ENCODE data around the gene SGTB. TPM values are rescaled to one million over a fixed set of nuclear protein-coding genes. Genes with fewer than 3 reads are reported as not detected.

SGTB gene
- total and polyA plus RNA-seq, 2 experiments from 2014 or later: 8.0 to 12.5 TPM

- TF ChIP-seq REST (IDR thresholded peaks at IDR 0.05; ENCODE audit: unreplicated experiment) (no peak), STAT1 (IDR thresholded peaks at IDR 0.05; ENCODE audit: unreplicated experiment) (no peak), ZNF331 (CRISPR knock-in tag; IDR thresholded peaks at IDR 0.05; ENCODE audit: low read depth) (no peak), CTCF (conservative IDR thresholded peaks at IDR 0.05; ENCODE audit: low read depth in 2 of 2) (no peak), ZNF114 (CRISPR knock-in tag; IDR thresholded peaks at IDR 0.05) (no peak)
Measured at GRCh38 chr5:65640240-65640639, 81.7 kb downstream of the SGTB start (continued).

GRCh38 chr5:65630981-65631380 lies 90.9 kb downstream of the SGTB start:
- Mint-ChIP-seq H3K4me1 (no peaks in the 10 kb centered on the region; the same call in 2 of the 3 replicates), H3K36me3 (ENCODE audit: low read depth) (0 out of 3 replicates have a peak, but pooled peaks cover 3% of the 10 kb centered on the region), H3K9me3 (no peaks in the 10 kb centered on the region), H3K4me3 (no peak overlapping the region), H3K27me3 (ENCODE audit: insufficient read depth, low read depth, poor library complexity) (no peaks in the 10 kb centered on the region), H3K27ac (no peak overlapping the region; the same call in 1 of the 2 replicates)
- Histone ChIP-seq H3K4me2 (no peak overlapping the region), H3K27me3 (ENCODE audit: insufficient read depth) (no peaks in the 10 kb centered on the region), H3F3A (replicated peaks; ENCODE audit: low read depth) (no peaks in the 10 kb centered on the region), H3K79me2 (replicated peaks; ENCODE audit: insufficient read depth) (peaks cover 51% of the 10 kb centered on the region), H3K36me3 (ENCODE audit: insufficient read depth) (peaks cover 6% of the 10 kb centered on the region), H2AFZ (no peak overlapping the region), H4K20me1 (replicated peaks; ENCODE audit: insufficient read depth) (no peaks in the 10 kb centered on the region; the same call in 1 of the 2 replicates), H3K4me1 (ENCODE audit: insufficient read depth) (no peaks in the 10 kb centered on the region), H3K9me2 (ENCODE audit: insufficient read depth) (no peaks in the 10 kb centered on the region), H3K27ac (ENCODE audit: low read depth) (no peak overlapping the region), H3K4me3 (no peak overlapping the region)
- TF ChIP-seq POLR2AphosphoS5 (IDR thresholded peaks at IDR 0.05; ENCODE audit: low read depth) (no peak), EZH2 (IDR thresholded peaks at IDR 0.05; ENCODE audit: low read depth, unreplicated experiment) (no peak), REST (IDR thresholded peaks at IDR 0.05; ENCODE audit: unreplicated experiment) (no peak), CREB1 (CRISPR knock-in tag; IDR thresholded peaks at IDR 0.05; ENCODE audit: low read depth) (no peak), ZNF114 (CRISPR knock-in tag; IDR thresholded peaks at IDR 0.05) (no peak)
- ATAC-seq (no peak), DNase-seq (ENCODE audit: low spot score) (no peak)

Measured in GM23338 (cell line).